Activated T-cell treated with anti-CD3 and anti-CD28 coated beads for 24 hours (primary cell): ENCODE results near the gene TLDC2.
"Not testable (repeated sequence)": the region's sequence is repeated elsewhere in the genome, so short reads cannot be mapped to it uniquely, and the experiment has no call there.

Source experiments
- DNase-seq: peaks from one replicate; pipeline ENCODE4 v3.0.0-alpha.2; 2020; ENCODE audit warnings: low read depth

TLDC2 gene

GRCh38 chr20:36906086-36906485, 30.1 kb downstream of the TLDC2 start:
- not testable (repeated sequence) for DNase-seq

GRCh38 chr20:36908603-36909002, 32.7 kb downstream of the TLDC2 start:
- DNase-seq, result no peak

DNA sequence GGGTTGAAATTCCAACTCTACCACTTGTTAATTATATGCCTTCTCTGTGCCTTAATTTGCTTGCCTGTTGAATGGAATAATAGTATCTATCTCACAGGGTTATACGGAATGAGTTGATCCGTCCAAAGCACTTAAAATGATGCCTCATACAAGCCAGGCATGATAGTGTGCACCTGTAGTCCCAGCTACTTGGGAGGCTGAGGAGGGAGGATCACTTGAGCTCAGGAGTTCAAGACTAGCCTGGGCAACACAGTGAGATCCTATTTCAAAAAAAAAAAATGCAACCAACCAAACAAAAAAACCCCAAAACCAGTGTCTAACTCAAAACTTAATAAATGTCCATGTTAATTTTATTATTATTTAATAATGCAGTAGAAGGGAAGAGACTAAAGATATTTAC, 40.3 kb downstream of the TLDC2 start:
- DNase-seq, result no peak

DNA sequence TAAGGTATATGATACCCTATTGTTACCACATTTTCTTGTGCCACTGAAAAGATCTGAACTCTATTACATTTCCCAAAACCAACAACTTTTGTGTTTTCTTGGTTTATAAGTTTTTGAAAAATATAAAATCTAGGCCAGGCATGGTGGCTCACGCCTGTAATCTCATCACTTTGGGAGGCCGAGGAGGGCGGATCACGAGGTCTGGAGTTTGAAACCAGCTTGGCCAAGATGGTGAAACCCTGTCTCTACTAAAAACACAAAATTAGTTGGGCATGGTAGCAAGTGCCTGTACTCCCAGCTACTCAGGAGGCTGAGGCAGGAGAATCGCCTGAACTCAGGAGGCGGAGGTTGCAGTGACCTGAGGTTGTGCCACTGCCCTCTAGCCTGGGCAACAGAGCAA, 41.3 kb downstream of the TLDC2 start:
- DNase-seq, result no peak

GRCh38 chr20:36917943-36918342, 42.0 kb downstream of the TLDC2 start:
- DNase-seq, result no peak

GRCh38 chr20:36919715-36920333, 43.9 kb downstream of the TLDC2 start:
- DNase-seq, result no peak

DNA sequence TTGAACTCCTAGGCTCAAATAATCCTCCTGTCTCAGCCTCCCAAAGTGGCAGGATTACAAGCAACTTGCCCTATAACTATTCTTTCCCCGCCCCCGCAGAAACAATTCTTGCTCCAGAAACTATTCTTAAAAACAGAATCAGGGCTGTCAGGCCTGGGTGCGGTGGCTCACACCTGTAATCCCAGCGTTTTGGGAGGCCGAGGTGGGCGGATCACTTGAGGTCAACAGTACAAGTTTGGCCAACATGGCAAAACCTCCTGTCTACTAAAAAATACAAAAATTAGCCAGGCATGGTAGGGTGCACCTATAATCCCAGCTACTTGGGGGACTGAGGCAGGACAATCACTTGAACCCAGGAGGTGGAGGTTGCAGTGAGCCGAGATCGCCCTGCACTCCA, 44.4 kb downstream of the TLDC2 start:
- no peak for DNase-seq

DNA sequence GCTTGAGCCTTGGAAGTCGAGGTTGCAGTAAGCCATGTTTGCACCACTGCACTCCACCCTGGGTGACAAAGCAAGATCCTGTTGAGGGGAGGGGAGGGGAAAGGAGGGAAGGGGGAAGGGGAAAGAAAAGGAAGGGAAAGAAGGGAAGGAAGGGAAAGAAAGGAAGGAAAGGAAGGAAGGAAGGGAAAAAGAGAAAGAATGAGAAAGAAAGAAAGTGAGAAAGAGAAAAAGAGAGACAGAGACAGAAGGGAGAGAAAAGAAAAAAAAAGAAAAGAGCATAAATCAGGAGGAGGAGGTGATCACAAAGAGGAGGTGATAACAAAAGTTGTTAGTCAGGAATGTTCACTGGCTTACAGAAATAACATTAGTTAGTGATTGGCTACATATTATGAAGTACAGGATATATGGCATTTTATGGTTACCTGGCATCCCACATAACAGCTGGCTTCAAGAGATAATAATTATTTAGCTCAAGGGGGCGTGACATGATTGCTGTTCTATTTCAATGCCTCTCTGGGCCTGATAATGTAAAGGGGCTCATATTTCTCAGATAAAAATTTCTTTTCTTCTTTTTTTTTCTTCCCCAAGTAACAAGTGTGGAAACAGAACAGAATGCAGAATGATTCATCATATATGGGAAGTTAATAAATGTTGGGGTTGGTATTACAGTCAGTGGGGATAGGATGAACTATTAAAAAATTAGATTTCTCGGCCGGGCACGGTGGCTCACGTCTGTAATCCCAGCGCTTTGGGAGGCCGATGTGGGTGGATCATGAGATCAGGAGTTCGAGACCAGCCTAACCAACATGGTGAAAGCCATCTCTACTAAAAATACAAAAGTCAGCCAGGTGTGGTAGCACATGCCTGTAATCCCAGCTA, 48.5 kb downstream of the TLDC2 start:
- no peak for DNase-seq

- no peak for DNase-seq
Measured at GRCh38 chr20:36925234-36925633, 49.3 kb downstream of the TLDC2 start.

GRCh38 chr20:36926653-36927200, 50.8 kb downstream of the TLDC2 start:
- no peak for DNase-seq

DNA sequence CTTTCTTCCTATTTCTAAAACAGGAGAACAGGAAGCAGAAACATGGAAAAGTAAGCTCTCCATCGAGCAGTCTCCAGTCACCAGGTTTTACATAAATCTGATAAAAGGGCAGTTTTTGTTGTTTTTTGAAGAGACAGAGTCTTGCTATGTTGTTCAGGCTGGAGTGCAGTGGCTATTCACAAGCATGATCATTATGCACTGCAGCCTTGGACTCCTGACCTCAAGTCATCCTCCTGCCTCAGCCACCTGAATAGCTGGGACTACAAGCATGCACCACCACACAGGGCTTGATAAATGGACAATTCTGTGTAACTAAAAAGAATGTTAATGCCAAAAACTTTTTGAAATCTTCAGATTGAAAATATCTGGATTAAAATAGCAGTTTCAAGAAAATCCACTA, 51.8 kb downstream of the TLDC2 start:
- no peak for DNase-seq

- DNase-seq, result no peak
Measured at GRCh38 chr20:36929290-36929689, 53.4 kb downstream of the TLDC2 start.

GRCh38 chr20:36929691-36930090, 53.8 kb downstream of the TLDC2 start:
- no peak for DNase-seq

DNA sequence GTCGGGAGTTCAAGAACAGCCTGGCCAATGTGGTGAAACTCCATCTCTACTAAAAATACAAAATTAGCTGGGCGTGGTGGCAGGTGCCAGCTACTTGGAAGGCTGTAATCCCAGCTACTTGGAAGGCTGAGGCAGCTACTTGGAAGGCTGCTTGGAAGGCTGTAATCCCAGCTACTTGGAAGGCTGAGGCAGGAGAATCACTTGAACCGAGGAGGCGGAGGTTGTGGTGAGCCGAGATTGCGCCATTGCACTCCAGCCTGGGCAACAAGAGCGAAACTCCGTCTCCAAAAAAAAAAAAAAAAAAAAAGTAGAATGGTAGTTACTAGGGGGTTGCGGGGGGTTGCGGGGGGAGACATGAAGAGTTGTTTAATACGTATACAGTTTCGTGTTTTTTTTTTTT, 56.1 kb downstream of the TLDC2 start:
- DNase-seq, result not testable (repeated sequence)

- no peak for DNase-seq
Measured at GRCh38 chr20:36932476-36933426, 56.8 kb downstream of the TLDC2 start.

DNA sequence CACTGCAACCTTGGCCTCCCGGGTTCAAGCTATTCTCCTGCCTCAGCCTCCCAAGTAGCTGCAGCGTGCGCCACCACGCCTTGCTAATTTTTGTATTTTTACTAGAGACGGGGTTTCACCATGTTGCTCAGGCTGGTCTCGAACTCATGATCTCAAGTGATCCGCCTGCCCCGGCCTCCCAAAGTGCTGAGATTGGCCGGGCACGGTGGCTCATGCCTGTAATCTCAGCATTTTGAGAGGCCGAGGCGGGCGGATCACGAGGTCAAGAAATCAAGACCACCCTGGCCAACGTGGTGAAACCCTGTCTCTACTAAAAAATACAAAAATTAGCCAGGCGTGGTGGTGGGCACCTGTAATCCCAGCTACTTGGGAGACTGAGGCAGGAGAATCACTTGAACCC, 57.6 kb downstream of the TLDC2 start:
- DNase-seq, result not testable (repeated sequence)

DNA sequence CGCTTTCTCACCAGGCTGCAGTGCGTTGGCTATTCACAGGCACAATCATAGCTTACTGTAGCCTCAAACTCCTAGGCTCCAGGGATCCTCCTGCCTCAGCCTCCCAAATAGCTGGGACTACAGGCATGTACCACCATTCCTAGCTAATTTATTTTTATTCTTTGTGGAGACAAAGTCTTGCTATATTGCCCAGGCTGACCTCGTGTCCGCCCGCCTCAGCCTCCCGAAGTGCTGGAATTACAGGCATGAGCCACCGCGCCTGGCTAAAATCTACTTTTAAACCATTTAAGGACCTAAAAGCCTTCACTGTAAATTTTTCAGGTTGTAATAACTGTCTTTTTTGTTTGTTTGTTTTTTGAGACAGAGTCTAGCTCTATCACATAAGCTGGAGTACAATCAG, 60.4 kb downstream of the TLDC2 start:
- no peak for DNase-seq

DNA sequence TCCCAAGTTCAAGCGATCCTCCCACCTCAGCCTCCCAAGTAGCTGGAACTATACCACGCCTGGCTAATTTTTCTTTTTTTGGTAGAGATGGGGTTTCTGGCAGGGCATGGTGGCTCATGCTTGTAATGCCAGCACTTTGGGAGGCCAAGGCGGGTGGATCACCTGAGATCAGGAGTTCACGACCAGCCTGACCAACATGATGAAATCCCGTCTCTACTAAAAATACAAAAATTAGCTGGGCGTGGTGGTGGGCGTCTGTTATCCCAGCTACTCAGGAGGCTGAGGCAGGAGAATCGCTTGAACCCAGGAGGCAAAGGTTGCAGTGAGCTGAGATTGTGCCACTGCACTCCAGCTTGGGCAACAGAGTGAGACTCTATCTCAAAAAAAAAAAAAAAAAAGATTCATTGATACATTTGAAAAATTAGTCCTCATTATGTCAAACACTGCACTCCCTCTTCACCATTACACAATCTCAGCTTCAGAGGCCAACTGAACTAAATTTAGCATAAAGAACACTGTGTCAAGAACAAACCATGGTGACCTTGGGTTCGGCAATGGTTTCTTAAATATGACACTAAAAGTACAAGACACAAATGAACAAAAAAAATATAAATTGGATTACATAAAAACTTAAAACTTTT, 60.9 kb downstream of the TLDC2 start:
- not testable (repeated sequence) for DNase-seq

DNA sequence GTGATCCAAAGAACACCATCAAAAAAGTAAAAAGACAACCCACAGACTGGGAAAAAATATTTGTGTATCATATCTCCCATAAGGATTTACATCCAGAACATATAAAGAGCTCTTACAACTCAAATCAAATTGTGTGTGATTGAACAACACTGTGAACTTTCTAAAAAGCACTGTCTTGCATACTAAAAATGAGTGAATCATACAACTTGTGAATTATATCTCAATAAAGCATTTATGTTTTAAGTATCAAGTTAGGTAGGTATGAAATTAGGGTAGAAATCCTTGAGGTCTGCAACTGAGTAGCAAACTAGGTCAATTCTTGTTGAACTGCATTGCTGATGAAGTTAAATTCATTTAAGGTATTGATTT, 61.4 kb downstream of the TLDC2 start:
- DNase-seq, result no peak

GRCh38 chr20:36941401-36941835, 65.5 kb downstream of the TLDC2 start:
- no peak for DNase-seq
